ENCODE results near the gene PARPBP. TPM values are rescaled to one million over a fixed set of nuclear protein-coding genes. Genes with fewer than 3 reads are reported as not detected.
"Not testable (repeated sequence)": the region's sequence is repeated elsewhere in the genome, so short reads cannot be mapped to it uniquely, and the experiment has no call there.

Gene PARPBP
- total RNA-seq, 6 experiments from 2014 or later = 8.6 to 13.6 (median 12.6) TPM

DNA sequence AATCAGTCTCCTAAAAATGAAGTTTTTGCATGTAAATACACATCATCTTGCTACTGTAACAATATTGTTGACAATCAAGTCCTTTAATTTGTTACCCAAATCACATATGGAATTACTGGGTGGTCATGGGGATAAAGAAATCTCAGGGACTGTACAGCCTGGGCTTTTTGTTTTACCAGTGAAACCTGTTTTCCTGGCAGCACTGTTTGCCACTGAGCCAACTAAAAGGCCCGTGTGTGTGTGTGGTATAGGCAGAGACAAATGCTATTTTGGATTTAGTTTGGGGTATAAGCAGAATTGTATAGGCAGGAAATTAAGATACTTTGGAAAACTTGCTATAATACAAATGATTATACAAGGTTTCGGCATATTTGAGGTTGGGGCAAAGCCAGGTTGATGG lies 5.8 kb upstream of the PARPBP start:
- H3K4me3 Mint-ChIP-seq = no peak overlapping the region
- H3K36me3 Mint-ChIP-seq (ENCODE audit: low read depth) = peaks cover 24% of the 10 kb centered on the region
- H3K27me3 Mint-ChIP-seq (ENCODE audit: insufficient read depth) = peaks cover 1% of the 10 kb centered on the region; the same call in 1 of the 2 replicates
- TF ChIP-seq, protein P1, sequence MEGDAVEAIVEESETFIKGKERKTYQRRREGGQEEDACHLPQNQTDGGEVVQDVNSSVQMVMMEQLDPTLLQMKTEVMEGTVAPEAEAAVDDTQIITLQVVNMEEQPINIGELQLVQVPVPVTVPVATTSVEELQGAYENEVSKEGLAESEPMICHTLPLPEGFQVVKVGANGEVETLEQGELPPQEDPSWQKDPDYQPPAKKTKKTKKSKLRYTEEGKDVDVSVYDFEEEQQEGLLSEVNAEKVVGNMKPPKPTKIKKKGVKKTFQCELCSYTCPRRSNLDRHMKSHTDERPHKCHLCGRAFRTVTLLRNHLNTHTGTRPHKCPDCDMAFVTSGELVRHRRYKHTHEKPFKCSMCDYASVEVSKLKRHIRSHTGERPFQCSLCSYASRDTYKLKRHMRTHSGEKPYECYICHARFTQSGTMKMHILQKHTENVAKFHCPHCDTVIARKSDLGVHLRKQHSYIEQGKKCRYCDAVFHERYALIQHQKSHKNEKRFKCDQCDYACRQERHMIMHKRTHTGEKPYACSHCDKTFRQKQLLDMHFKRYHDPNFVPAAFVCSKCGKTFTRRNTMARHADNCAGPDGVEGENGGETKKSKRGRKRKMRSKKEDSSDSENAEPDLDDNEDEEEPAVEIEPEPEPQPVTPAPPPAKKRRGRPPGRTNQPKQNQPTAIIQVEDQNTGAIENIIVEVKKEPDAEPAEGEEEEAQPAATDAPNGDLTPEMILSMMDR (IDR thresholded peaks at IDR 0.05) = no peak
- no peaks in the 10 kb centered on the region for H3K9me3 Mint-ChIP-seq
- peaks cover 6% of the 10 kb centered on the region; the same call in 1 of the 2 replicates for H3K4me1 Mint-ChIP-seq (ENCODE audit: low read depth)
- H3K27ac Mint-ChIP-seq = no peak overlapping the region
- DNase-seq = no peak

DNA sequence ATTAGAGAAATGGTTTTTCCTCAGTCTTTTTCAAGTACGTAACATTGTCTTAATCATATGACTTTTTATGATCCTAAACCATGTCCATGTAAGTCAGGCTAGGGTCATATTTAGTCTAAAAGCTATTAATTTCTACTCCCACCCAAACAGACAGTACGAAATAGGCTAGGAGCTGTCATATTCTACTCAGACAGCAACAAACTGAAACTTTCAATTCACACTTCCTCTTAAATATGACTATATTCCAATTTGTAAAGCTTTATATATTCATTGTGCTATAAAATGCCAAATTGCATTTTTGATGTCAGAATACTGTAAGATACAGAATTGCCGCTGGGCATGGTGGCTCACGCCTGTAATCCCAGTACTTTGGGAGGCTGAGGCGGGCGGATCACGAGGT lies 3.6 kb upstream of the PARPBP start:
- TF ChIP-seq, protein P1 (IDR thresholded peaks at IDR 0.05) = no peak
- Mint-ChIP-seq H3K27ac (no peak overlapping the region), H3K4me1 (ENCODE audit: low read depth) (peaks cover 17% of the 10 kb centered on the region), H3K36me3 (ENCODE audit: low read depth) (peaks cover 5% of the 10 kb centered on the region), H3K9me3 (no peaks in the 10 kb centered on the region), H3K4me3 (no peak overlapping the region), H3K27me3 (ENCODE audit: insufficient read depth) (no peaks in the 10 kb centered on the region)
- no peak for DNase-seq

DNA sequence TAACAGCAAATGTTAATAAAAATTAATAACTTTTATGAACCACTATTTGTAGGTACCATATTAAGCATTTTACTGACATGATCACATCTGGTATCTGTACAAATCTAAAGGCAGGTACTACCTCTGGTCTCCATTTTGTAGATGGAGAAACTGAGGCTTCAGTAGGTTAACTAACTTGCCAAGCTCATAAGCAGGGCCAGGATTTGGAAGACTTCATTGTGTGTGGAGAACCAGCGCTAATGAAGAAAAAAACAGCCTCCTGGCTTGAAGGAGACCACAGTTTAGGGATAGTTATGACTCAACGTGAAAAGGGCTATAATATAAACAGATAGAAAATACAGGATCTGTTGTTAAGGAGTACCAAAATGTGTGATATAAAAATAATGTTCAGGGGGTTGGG lies 1.1 kb upstream of the PARPBP start:
- Mint-ChIP-seq H3K27ac (peak overlapping the region; percentile 85), H3K4me1 (ENCODE audit: low read depth) (peaks cover 33% of the 10 kb centered on the region), H3K9me3 (no peaks in the 10 kb centered on the region), H3K27me3 (ENCODE audit: insufficient read depth) (no peaks in the 10 kb centered on the region), H3K36me3 (ENCODE audit: low read depth) (no peaks in the 10 kb centered on the region; the same call in 1 of the 2 replicates), H3K4me3 (peak overlapping the region; percentile 93)
- no peak for DNase-seq
- TF ChIP-seq, protein P1 (IDR thresholded peaks at IDR 0.05) = no peak

DNA sequence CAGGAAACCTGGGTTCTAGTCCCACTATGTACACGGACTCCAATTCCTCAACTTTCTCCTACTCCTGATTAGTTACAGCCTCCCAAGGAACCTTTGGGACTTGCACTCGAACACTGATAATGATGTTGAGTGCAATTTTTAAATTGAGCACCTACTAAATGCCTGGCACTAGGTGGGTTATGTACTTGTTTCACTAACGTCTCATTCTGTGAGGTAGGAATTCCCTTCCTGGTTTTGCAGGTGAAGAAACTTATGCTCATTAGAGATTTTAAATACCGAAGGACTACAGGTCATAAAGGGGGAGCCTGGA lies 536 bp downstream of the PARPBP start:
- H3K36me3 Mint-ChIP-seq (ENCODE audit: low read depth) = no peaks in the 10 kb centered on the region; the same call in 1 of the 2 replicates
- H3K4me3 Mint-ChIP-seq = peak overlapping the region; percentile 93
- H3K27ac Mint-ChIP-seq = peak overlapping the region; percentile 85
- no peaks in the 10 kb centered on the region for H3K27me3 Mint-ChIP-seq (ENCODE audit: insufficient read depth)
- TF ChIP-seq, protein P1 (IDR thresholded peaks at IDR 0.05) = no peak
- H3K4me1 Mint-ChIP-seq (ENCODE audit: low read depth) = peaks cover 34% of the 10 kb centered on the region
- no peak for DNase-seq
- H3K9me3 Mint-ChIP-seq = no peaks in the 10 kb centered on the region

GRCh38 chr12:102120886-102121285 lies 903 bp downstream of the PARPBP start:
- Mint-ChIP-seq H3K36me3 (ENCODE audit: low read depth) (no peaks in the 10 kb centered on the region; the same call in 1 of the 2 replicates), H3K27ac (peak overlapping the region; percentile 85), H3K4me3 (peak overlapping the region; percentile 93), H3K9me3 (no peaks in the 10 kb centered on the region), H3K4me1 (ENCODE audit: low read depth) (peaks cover 34% of the 10 kb centered on the region), H3K27me3 (ENCODE audit: insufficient read depth) (no peaks in the 10 kb centered on the region)
- DNase-seq = peak; percentile 46
- TF ChIP-seq, protein P1 (IDR thresholded peaks at IDR 0.05) = no peak

DNA sequence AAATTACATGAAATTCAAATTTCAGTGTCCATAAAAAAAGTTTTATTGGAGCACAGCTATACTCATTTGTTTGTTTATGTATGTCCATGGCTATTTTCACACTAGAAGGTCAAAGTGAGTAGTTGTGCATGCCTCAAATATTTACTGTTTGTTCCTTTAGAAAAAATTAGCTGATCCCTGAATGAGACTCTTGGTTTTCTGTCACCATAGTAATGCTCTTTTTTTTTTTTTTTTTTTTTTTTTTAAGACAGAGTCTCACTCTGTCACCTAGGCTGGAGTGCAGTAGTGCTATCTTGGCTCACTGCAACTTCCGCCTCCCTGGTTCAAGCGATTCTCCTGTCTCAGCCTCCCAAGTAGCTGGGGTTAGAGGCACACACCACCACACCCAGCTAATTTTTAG lies 1.3 kb downstream of the PARPBP start:
- Mint-ChIP-seq H3K4me3 (peak overlapping the region; percentile 93), H3K27ac (peak overlapping the region; percentile 85), H3K4me1 (ENCODE audit: low read depth) (peaks cover 34% of the 10 kb centered on the region)
- H3K27me3 Mint-ChIP-seq (ENCODE audit: insufficient read depth); H3K9me3 Mint-ChIP-seq; H3K36me3 Mint-ChIP-seq (ENCODE audit: low read depth): not testable (repeated sequence)
- DNase-seq = peak; percentile 28

DNA sequence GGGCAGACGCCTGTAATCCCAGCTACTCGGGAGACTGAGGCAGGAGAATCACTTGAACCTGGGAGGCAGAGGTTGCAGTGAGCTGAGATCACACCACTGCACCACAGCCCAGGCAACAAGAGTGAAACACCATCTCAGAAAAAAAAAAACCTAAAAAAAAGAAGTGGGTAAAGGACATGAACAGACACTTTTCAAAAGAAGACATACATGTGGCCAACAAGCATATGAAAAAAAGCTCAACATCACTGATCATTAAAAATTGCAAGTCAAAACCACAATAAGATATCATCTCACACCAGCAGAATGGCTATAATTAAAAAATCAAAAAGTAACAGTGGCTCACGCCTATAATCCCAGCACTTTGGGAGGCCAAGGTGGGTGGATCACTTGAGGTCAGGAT lies 10.7 kb downstream of the PARPBP start:
- not testable (repeated sequence) for H3K4me1 Mint-ChIP-seq (ENCODE audit: low read depth); H3K9me3 Mint-ChIP-seq; DNase-seq; H3K4me3 Mint-ChIP-seq; H3K27ac Mint-ChIP-seq; H3K27me3 Mint-ChIP-seq (ENCODE audit: insufficient read depth)
- H3K36me3 Mint-ChIP-seq (ENCODE audit: low read depth) = peaks cover 35% of the 10 kb centered on the region

DNA sequence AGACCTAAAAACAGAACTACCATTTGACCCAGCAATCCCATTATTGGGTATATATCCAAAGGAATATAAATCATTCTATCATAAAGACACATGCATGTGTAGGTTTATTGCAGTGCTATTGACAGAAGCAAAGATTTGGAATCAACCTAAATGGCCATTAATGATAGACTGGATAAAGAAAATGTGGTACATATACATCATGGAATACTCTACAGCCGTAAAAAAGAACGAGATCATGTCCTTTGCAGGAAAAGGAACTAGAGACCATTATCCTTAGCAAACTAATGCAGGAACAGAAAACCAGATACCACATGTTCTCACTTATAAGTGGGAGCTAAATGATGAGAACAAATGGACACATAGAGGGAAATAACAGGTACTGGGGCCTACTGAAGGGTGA lies 11.5 kb downstream of the PARPBP start:
- not testable (repeated sequence) for H3K9me3 Mint-ChIP-seq; H3K27ac Mint-ChIP-seq; H3K27me3 Mint-ChIP-seq (ENCODE audit: insufficient read depth); H3K4me1 Mint-ChIP-seq (ENCODE audit: low read depth); DNase-seq; H3K4me3 Mint-ChIP-seq
- peaks cover 39% of the 10 kb centered on the region for H3K36me3 Mint-ChIP-seq (ENCODE audit: low read depth)

- not testable (repeated sequence) for H3K4me1 Mint-ChIP-seq (ENCODE audit: low read depth); H3K4me3 Mint-ChIP-seq; H3K27me3 Mint-ChIP-seq (ENCODE audit: insufficient read depth); DNase-seq; H3K9me3 Mint-ChIP-seq; H3K27ac Mint-ChIP-seq
- H3K36me3 Mint-ChIP-seq (ENCODE audit: low read depth) = peaks cover 20% of the 10 kb centered on the region
Measured at GRCh38 chr12:102137619-102138018, 17.6 kb downstream of the PARPBP start.
